HepG2 (cell line): ENCODE results near the gene POLR1D. TPM values are rescaled to one million over a fixed set of nuclear protein-coding genes. Genes with fewer than 3 reads are reported as not detected.

Experiments used
- ATM ChIP-seq: fragments of 450-650 bp; IDR thresholded peaks from 2 replicates; pipeline ENCODE4 v1.7.1; 2017; ENCODE audit warnings: mild to moderate bottlenecking, borderline replicate concordance
- HMG20B ChIP-seq: conservative IDR thresholded peaks from 2 replicates; pipeline ENCODE4 v1.6.1; 2016; ENCODE audit warnings: missing genetic modification reagents, missing compliant biosample characterization
- HNRNPLL ChIP-seq: fragments of 200-400 bp; formaldehyde crosslinking; IDR thresholded peaks from 2 replicates; pipeline ENCODE4 v1.6.1; 2017; ENCODE audit warnings: mild to moderate bottlenecking, low read depth, low read length; ENCODE audit not compliant: poor library complexity, severe bottlenecking
- HOXA7 ChIP-seq: sonication (generic); formaldehyde crosslinking; IDR thresholded peaks from 2 replicates; pipeline ENCODE4 v1.8.1; 2022; ENCODE audit warnings: mild to moderate bottlenecking, missing genetic modification reagents, moderate library complexity
- HOXD1 ChIP-seq: sonication (generic); formaldehyde crosslinking; IDR thresholded peaks from 2 replicates; pipeline ENCODE4 v1.5.0; 2020; ENCODE audit warnings: missing genetic modification reagents
- KAT8 ChIP-seq: IDR thresholded peaks from 2 replicates; pipeline ENCODE4 v1.6.1; 2016; ENCODE audit warnings: missing genetic modification reagents, missing compliant biosample characterization
- MXD4 ChIP-seq: IDR thresholded peaks from 2 replicates; pipeline ENCODE4 v1.6.1; 2016; ENCODE audit warnings: mild to moderate bottlenecking, missing biosample characterization, missing genetic modification reagents
- NFE2L1 ChIP-seq: sonication (generic); formaldehyde crosslinking; IDR thresholded peaks from 2 replicates; pipeline ENCODE4 v1.4.0; 2020; ENCODE audit warnings: missing genetic modification reagents, mild to moderate bottlenecking, borderline replicate concordance
- PHF5A ChIP-seq: IDR thresholded peaks from one replicate; pipeline ENCODE4 v1.6.1; 2018; ENCODE audit warnings: low read depth, missing genetic modification reagents; ENCODE audit not compliant: unreplicated experiment
- RAD21 ChIP-seq: fragments of 450-650 bp; formaldehyde crosslinking; IDR thresholded peaks from 2 replicates; pipeline ENCODE4 v1.5.0; 2020; ENCODE audit warnings: mild to moderate bottlenecking
- RARA ChIP-seq: IDR thresholded peaks from 2 replicates; pipeline ENCODE4 v1.6.1; 2016; ENCODE audit warnings: missing genetic modification reagents, missing compliant biosample characterization
- RBAK ChIP-seq: sonication (generic); formaldehyde crosslinking; IDR thresholded peaks from 2 replicates; pipeline ENCODE4 v1.5.1; 2020; ENCODE audit warnings: mild to moderate bottlenecking, missing genetic modification reagents
- SAP130 ChIP-seq: IDR thresholded peaks from 2 replicates; pipeline ENCODE4 v1.6.1; 2016; ENCODE audit warnings: low read depth
- SCMH1 ChIP-seq: sonication (generic); formaldehyde crosslinking; IDR thresholded peaks from 2 replicates; pipeline ENCODE4 v1.9.0; 2021; ENCODE audit warnings: missing genetic modification reagents, mild to moderate bottlenecking, borderline replicate concordance
- SIX1 ChIP-seq: sonication (generic); formaldehyde crosslinking; IDR thresholded peaks from 2 replicates; pipeline ENCODE4 v1.4.0; 2020; ENCODE audit warnings: missing genetic modification reagents, borderline replicate concordance
- SIX4 ChIP-seq: sonication (generic); formaldehyde crosslinking; IDR thresholded peaks from 2 replicates; pipeline ENCODE4 v1.4.0; 2020; ENCODE audit warnings: missing genetic modification reagents
- SMYD3 ChIP-seq: sonication (generic); formaldehyde crosslinking; IDR thresholded peaks from 2 replicates; pipeline ENCODE4 v1.8.1; 2023; ENCODE audit warnings: mild to moderate bottlenecking, missing genetic modification reagents
- SP2 ChIP-seq: sonication (generic); formaldehyde crosslinking; IDR thresholded peaks from 2 replicates; pipeline ENCODE4 v1.5.1; 2020; ENCODE audit warnings: mild to moderate bottlenecking, missing genetic modification reagents
- ZBTB38 ChIP-seq: sonication (generic); formaldehyde crosslinking; IDR thresholded peaks from 2 replicates; pipeline ENCODE4 v1.5.1; 2020; ENCODE audit warnings: mild to moderate bottlenecking, missing genetic modification reagents
- ZNF256 ChIP-seq: sonication (generic); formaldehyde crosslinking; conservative IDR thresholded peaks from 2 replicates; pipeline ENCODE4 v1.4.0; 2020; ENCODE audit warnings: missing genetic modification reagents
- ZNF331 ChIP-seq: sonication (generic); formaldehyde crosslinking; IDR thresholded peaks from 2 replicates; pipeline ENCODE4 v1.4.0; 2020; ENCODE audit warnings: missing genetic modification reagents
- ZNF33B ChIP-seq: sonication (generic); formaldehyde crosslinking; IDR thresholded peaks from 2 replicates; pipeline ENCODE4 v1.5.1; 2020; ENCODE audit warnings: mild to moderate bottlenecking, missing genetic modification reagents
- ZNF343 ChIP-seq: sonication (generic); formaldehyde crosslinking; IDR thresholded peaks from 2 replicates; pipeline ENCODE4 v1.4.0; 2020; ENCODE audit warnings: mild to moderate bottlenecking, missing genetic modification reagents
- ZNF749 ChIP-seq: sonication (generic); formaldehyde crosslinking; IDR thresholded peaks from 2 replicates; pipeline ENCODE4 v1.8.0; 2022; ENCODE audit warnings: mild to moderate bottlenecking, missing genetic modification reagents, moderate library complexity, borderline replicate concordance
- ZNF839 ChIP-seq: sonication (generic); formaldehyde crosslinking; IDR thresholded peaks from 2 replicates; pipeline ENCODE4 v1.4.0; 2020; ENCODE audit warnings: missing genetic modification reagents, mild to moderate bottlenecking, borderline replicate concordance
- ZNF891 ChIP-seq: sonication (generic); formaldehyde crosslinking; IDR thresholded peaks from 2 replicates; pipeline ENCODE4 v1.5.0; 2020; ENCODE audit warnings: mild to moderate bottlenecking, missing genetic modification reagents
- polyA plus RNA-seq, 8 experiments: library from polyadenylated mRNA; depleted of rRNA in 3 of 8; stranded (reverse) in 7 of 8; unstranded in 1 of 8; fragments of >200 nt; fragmentation: Illumina TruSeq in 4 of 8; extraction: Trizol in 4 of 8; gene quantifications; 2 replicates each; pipeline versions ENCODE4 v1.2.1 to v1.2.3, GENCODE V29; 2011 to 2016; ENCODE audit warnings: low read depth in 4 of 8, missing spikeins in 1 of 8, mixed read lengths in 1 of 8; ENCODE audit not compliant: insufficient read depth in 1 of 8
- total RNA-seq, 5 experiments: library from RNA; depleted of rRNA; stranded (reverse); fragments of >200 nt; fragmentation: Illumina TruSeq; extraction: Trizol; gene quantifications; 2 replicates each; pipeline ENCODE4 v1.2.3, GENCODE V29; 2016; ENCODE audit warnings: low read depth in 1 of 5
- TF ChIP-seq, protein P1 (sequence below): sonication (generic); formaldehyde crosslinking; IDR thresholded peaks from 2 replicates; pipeline ENCODE4 v1.9.0; 2022; ENCODE audit warnings: missing genetic modification reagents, mild to moderate bottlenecking, borderline replicate concordance
- TF ChIP-seq, protein P2 (sequence below): sonication (generic); formaldehyde crosslinking; IDR thresholded peaks from 2 replicates; pipeline ENCODE4 v1.9.0; 2021; ENCODE audit warnings: missing genetic modification reagents, mild to moderate bottlenecking, borderline replicate concordance
- TF ChIP-seq, protein P3 (sequence below): sonication (generic); formaldehyde crosslinking; conservative IDR thresholded peaks from 2 replicates; pipeline ENCODE4 v1.4.0; 2020; ENCODE audit warnings: missing genetic modification reagents

The POLR1D gene
- total and polyA plus RNA-seq, 2 of the 13 experiments (the other 11 are each of a cell fraction or from before 2014, with no cell fraction given) = 183 to 490 TPM

DNA sequence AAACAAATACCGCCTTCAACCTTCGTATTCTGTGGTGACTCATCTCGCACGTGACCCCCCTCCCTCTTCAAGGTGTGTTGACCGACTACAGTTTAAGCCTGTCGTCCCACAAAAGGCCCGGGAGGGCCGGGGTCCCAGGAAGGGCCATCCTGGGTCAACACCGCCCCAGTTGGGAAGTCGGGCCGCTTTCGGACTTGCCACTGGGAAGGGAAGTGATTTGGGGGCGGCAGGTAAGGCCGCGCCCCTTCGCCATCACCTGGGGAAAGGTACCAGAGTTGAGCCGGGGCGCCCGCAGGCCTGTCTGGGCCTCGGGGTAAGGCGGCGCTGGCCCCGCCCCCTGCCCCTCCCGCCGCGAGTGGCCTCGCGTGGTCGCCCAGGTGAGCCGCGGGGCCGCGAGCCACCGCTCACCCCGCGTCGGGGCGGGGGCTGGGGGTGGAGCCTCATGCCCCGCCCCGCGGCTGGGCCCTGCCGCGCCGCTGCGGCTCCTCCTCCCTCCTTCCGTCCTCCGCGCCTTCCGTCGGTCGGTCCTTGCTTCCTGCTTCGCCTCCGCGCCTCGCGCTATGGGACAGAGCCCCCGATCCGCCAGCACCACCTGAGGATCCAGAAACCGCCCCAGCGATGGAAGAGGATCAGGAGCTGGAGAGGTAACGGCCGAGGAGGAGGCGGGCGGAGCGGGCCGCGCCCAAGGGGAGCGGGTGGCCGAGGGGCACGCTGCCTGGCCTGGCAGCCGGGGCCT lies at the start of gene POLR1D (continued):
- TF ChIP-seq, protein P1, sequence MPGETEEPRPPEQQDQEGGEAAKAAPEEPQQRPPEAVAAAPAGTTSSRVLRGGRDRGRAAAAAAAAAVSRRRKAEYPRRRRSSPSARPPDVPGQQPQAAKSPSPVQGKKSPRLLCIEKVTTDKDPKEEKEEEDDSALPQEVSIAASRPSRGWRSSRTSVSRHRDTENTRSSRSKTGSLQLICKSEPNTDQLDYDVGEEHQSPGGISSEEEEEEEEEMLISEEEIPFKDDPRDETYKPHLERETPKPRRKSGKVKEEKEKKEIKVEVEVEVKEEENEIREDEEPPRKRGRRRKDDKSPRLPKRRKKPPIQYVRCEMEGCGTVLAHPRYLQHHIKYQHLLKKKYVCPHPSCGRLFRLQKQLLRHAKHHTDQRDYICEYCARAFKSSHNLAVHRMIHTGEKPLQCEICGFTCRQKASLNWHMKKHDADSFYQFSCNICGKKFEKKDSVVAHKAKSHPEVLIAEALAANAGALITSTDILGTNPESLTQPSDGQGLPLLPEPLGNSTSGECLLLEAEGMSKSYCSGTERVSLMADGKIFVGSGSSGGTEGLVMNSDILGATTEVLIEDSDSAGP (CRISPR knock-in tag) = peak; percentile 65
- TF ChIP-seq KAT8 (CRISPR knock-in tag) = peak; percentile 61; the same call in 1 of the 2 replicates
- TF ChIP-seq, protein P2, sequence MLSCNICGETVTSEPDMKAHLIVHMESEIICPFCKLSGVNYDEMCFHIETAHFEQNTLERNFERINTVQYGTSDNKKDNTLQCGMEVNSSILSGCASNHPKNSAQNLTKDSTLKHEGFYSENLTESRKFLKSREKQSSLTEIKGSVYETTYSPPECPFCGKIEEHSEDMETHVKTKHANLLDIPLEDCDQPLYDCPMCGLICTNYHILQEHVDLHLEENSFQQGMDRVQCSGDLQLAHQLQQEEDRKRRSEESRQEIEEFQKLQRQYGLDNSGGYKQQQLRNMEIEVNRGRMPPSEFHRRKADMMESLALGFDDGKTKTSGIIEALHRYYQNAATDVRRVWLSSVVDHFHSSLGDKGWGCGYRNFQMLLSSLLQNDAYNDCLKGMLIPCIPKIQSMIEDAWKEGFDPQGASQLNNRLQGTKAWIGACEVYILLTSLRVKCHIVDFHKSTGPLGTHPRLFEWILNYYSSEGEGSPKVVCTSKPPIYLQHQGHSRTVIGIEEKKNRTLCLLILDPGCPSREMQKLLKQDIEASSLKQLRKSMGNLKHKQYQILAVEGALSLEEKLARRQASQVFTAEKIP (CRISPR knock-in tag) = no peak
- TF ChIP-seq SMYD3 = no peak
- TF ChIP-seq ZNF331 (CRISPR knock-in tag) = no peak
- TF ChIP-seq HMG20B (CRISPR knock-in tag) = no peak
- TF ChIP-seq ZNF749 (CRISPR knock-in tag) = no peak
- no peak for TF ChIP-seq ZNF33B (CRISPR knock-in tag)
- no peak for TF ChIP-seq PHF5A (CRISPR knock-in tag)
- TF ChIP-seq NFE2L1 (CRISPR knock-in tag) = no peak
- peak; percentile 68; the same call in 1 of the 2 replicates for TF ChIP-seq ZNF343
- TF ChIP-seq SCMH1 (CRISPR knock-in tag) = no peak
- TF ChIP-seq ZNF256 (CRISPR knock-in tag) = no peak
- TF ChIP-seq SIX4 (CRISPR knock-in tag) = no peak
- peak; percentile 12; the same call in 1 of the 2 replicates for TF ChIP-seq RAD21 (CRISPR knock-in tag)
- no peak for TF ChIP-seq HOXA7 (CRISPR knock-in tag)
- TF ChIP-seq SP2 (CRISPR knock-in tag) = peak; percentile 32; the same call in 1 of the 2 replicates
- TF ChIP-seq HOXD1 (CRISPR knock-in tag) = no peak
- TF ChIP-seq, protein P3, sequence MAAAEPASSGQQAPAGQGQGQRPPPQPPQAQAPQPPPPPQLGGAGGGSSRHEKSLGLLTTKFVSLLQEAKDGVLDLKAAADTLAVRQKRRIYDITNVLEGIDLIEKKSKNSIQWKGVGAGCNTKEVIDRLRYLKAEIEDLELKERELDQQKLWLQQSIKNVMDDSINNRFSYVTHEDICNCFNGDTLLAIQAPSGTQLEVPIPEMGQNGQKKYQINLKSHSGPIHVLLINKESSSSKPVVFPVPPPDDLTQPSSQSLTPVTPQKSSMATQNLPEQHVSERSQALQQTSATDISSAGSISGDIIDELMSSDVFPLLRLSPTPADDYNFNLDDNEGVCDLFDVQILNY (CRISPR knock-in tag) = no peak; the same call in 1 of the 2 replicates
- TF ChIP-seq ZBTB38 (CRISPR knock-in tag) = peak; percentile 73
- no peak for TF ChIP-seq RARA (CRISPR knock-in tag)
- TF ChIP-seq SIX1 = no peak
- peak; percentile 83 for TF ChIP-seq SAP130 (CRISPR knock-in tag)
- TF ChIP-seq ATM = no peak
- TF ChIP-seq HNRNPLL = peak; percentile 74
- TF ChIP-seq ZNF891 (CRISPR knock-in tag) = peak; percentile 81; the same call in 1 of the 2 replicates
- TF ChIP-seq MXD4 (CRISPR knock-in tag) = peak; percentile 63; the same call in 1 of the 2 replicates
- no peak for TF ChIP-seq ZNF839 (CRISPR knock-in tag)
- peak; percentile 90 for TF ChIP-seq RBAK (CRISPR knock-in tag)
